DMS153 treated with DMSO at 0.1 percent for 48 hours (cell line): ENCODE measurements around the gene IL1RAP.

Experiments used
- DNase-seq: peaks from one replicate; lab custom pipeline; 2025; ENCODE audit not compliant: unreplicated experiment; lab: John Stamatoyannopoulos, UW

The IL1RAP gene

GRCh38 chr3:190606596-190606995 lies 92.7 kb downstream of the IL1RAP start:
- no peak for DNase-seq

DNA sequence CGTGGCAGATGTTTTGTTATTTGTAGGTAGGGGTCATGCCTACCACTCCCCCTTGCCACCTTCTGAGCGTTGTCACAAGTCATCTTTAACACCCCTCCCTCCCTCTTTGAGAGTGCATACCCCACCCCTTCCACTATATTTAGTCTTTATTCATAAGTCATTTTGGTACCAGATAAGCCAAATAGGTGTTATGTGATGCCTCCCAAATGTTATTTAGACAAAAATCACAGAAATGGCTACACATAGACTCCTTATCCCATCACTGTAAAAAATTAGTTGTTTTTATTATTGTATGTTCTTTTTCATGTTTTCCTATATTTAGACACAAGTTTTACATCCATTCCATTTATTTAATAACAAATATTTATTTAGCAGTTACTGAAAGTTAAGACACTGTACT lies 93.1 kb downstream of the IL1RAP start:
- DNase-seq = no peak

- DNase-seq = no peak
Observed at GRCh38 chr3:190608850-190609589, 95.1 kb downstream of the IL1RAP start.

- no peak for DNase-seq
Observed at GRCh38 chr3:190614226-190615059, 100.6 kb downstream of the IL1RAP start.

- no peak for DNase-seq
Observed at GRCh38 chr3:190615060-190615384, 101.1 kb downstream of the IL1RAP start.

DNA sequence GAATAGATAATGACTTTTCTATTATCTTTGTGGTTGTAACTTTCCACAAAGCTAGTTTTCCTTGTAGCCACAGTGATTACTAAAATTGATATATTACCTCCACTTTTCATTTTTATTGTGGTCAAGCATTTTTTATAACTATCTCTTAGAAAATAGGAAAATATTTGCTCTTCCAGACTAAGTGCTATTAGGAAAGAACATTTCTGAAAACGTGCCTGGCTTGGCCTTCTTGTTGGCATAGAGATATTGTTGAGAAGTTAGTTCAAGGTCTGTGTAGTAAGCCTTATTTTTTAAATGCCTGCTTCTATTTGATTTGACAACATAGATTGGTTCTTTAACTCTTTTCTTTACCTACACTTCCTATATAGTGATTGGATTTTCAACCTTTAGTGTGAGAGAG lies 101.7 kb downstream of the IL1RAP start:
- no peak for DNase-seq

DNA sequence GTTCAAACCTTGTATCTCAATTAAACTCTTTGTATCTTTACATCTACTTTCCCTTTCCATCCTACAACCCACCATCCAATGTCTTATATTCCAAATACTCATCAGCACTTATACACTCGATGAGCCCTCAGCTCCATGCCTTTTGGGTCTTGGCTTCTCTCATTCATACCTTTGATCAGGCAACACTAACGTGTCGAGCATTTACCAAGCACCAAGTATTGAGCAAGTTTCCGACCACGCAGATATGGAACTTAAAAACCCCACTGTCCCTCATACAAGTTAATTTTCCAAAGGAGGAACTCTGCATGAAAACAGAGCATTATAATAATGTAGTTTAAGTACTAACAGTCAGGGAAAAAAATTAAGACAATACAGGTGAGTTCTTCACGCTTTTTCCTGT lies 102.8 kb downstream of the IL1RAP start:
- no peak for DNase-seq

GRCh38 chr3:190617185-190617584 lies 103.3 kb downstream of the IL1RAP start:
- no peak for DNase-seq

GRCh38 chr3:190618330-190619030 lies 104.6 kb downstream of the IL1RAP start:
- DNase-seq = no peak

DNA sequence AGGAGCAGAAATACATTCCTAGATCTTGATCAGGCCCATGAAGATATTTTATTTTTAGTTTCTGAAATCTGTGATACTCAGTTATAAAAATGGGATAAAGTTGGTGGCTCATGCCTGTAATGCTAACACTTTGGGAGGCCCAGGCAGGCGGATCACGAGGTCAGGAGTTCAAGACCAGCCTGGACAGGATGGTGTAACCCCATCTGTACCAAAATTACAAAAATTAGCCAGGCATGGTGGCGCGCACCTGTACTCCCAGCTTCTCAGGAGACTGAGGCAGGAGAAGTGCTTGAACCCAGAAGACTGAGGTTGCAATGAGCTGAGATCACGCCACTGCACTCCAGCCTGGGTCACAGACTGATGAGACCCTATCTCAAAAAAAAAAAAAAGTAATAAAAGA lies 105.5 kb downstream of the IL1RAP start:
- DNase-seq = no peak

- no peak for DNase-seq
Observed at GRCh38 chr3:190619761-190620160, 105.9 kb downstream of the IL1RAP start.

DNA sequence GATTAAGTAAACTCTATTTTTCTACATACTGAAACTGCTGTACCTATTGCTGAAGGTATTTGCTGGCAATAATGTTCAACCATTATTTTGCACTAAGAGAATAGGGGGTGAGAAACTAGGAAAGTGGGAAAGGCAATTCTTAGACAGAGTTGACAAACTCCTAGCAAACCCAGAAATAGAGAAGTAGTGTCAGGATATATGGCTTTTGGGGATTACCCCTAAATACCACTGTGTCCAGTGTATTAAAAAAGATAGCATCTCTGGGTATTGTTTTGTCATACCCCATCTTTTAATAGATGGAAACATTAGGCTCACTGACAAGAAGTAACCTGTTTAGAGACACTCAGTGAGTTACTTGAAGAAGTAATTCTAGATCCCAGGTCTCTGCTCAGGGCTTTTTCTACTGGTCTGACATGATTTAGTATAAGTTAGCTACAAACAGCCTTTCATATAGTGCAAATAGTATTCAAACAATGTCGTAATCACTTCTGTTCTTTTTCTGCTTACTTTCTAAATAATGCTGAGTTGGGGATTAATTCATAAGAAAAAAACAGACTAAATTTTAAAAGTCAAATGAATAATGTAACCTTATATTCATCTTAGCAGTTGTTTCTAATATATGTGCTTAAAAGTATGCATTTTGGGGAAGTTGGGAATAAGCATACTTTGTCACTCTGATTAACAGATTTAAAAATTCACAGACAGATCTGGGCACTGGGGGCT lies 107.2 kb downstream of the IL1RAP start:
- no peak for DNase-seq

DNA sequence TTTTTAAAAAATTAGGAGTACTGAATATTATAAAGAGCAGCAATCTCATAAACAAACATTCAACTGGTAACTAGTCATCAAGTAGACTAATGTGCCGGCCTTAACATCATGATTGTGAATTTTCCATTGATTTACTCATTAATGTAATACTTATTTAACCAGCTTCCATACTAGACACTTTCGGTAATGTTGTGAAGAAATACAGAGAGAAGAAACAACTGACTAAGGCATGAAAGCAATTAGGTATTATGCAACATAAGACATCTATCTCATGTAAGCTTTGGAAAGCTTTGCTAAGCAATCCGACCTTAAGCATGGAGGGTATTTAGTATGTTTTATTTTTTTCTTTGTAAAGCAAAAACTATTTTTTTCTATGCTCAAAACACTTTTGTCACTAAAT lies 108.0 kb downstream of the IL1RAP start:
- no peak for DNase-seq

DNA sequence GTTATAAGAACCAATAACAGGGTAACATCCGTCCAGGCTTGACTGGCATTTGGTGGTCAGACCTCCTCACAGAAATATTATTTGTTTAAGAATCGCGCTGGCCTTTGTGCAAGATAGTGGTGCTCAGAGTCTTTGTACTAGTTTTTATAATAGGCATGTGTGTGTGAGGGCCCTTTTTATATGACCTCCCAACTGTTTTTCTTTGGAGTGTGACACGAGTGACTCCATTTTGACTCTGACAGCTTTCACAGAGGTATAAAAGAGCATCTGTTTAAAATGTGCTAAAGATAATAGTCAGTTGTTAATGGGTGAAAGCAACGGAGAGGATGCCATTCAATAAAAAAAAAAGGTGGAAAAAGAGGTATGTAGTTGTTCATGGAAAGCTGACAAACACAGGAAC lies 110.4 kb downstream of the IL1RAP start:
- no peak for DNase-seq

GRCh38 chr3:190626951-190627620 lies 113.2 kb downstream of the IL1RAP start:
- DNase-seq = no peak

GRCh38 chr3:190629088-190629487 lies 115.2 kb downstream of the IL1RAP start:
- no peak for DNase-seq

GRCh38 chr3:190631295-190631694 lies 117.4 kb downstream of the IL1RAP start:
- no peak for DNase-seq

GRCh38 chr3:190641564-190641963 lies 127.7 kb downstream of the IL1RAP start:
- DNase-seq = no peak

DNA sequence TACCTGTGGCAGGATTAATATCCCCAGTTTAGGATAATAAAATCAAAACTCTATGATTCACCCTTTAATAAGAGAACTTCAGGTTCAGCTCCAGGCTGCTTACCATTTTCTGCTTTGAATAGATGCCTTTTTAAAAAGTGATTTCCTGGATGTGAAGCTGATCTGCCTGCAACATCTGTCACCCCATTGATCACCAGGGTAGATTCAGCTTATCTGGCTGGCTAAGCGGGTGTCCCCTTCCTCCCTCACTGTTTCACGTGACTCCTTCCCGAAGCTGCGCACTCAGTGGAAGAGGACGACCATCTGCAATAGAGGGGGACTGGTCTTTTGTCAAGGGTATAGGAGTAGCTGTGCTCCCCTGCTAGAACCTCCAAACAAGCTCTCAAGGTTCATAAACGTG lies 128.1 kb downstream of the IL1RAP start:
- DNase-seq = no peak

DNA sequence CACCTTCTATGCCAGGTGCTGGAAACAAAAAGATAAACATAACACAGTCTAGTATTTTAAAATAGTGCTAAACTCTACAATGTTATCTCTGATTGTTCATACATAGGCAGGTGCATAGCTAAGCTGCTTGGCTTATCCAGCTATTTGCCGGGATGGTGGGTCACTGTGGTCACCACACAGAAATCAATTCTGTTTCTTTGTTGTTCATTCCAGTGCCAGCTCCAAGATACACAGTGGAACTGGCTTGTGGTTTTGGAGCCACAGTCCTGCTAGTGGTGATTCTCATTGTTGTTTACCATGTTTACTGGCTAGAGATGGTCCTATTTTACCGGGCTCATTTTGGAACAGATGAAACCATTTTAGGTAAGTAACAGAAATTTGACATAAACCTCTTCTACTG lies 130.2 kb downstream of the IL1RAP start:
- no peak for DNase-seq

GRCh38 chr3:190644766-190645165 lies 130.9 kb downstream of the IL1RAP start:
- DNase-seq = no peak
